GM12891 (cell line): ENCODE results near the gene AGFG1.

Experiments used
- PAX5 ChIP-seq: IDR thresholded peaks from 2 replicates; pipeline ENCODE4 v1.6.1; 2011; ENCODE audit warnings: low read length, moderate library complexity, mild to moderate bottlenecking; ENCODE audit not compliant: insufficient read depth, severe bottlenecking
- POLR2A ChIP-seq: IDR thresholded peaks from 2 replicates; pipeline ENCODE4 v1.6.1; 2011; ENCODE audit warnings: low read depth, low read length, control low read depth
- POLR2AphosphoS5 ChIP-seq: IDR thresholded peaks from 2 replicates; pipeline ENCODE4 v1.6.1; 2011; ENCODE audit warnings: low read depth, low read length, control low read depth
- SPI1 ChIP-seq: IDR thresholded peaks from 2 replicates; pipeline ENCODE4 v1.6.1; 2011; ENCODE audit warnings: low read depth, low read length, control low read depth
- TAF1 ChIP-seq: IDR thresholded peaks from 2 replicates; pipeline ENCODE4 v1.6.1; 2011; ENCODE audit warnings: low read depth, low read length, control low read depth

DNA sequence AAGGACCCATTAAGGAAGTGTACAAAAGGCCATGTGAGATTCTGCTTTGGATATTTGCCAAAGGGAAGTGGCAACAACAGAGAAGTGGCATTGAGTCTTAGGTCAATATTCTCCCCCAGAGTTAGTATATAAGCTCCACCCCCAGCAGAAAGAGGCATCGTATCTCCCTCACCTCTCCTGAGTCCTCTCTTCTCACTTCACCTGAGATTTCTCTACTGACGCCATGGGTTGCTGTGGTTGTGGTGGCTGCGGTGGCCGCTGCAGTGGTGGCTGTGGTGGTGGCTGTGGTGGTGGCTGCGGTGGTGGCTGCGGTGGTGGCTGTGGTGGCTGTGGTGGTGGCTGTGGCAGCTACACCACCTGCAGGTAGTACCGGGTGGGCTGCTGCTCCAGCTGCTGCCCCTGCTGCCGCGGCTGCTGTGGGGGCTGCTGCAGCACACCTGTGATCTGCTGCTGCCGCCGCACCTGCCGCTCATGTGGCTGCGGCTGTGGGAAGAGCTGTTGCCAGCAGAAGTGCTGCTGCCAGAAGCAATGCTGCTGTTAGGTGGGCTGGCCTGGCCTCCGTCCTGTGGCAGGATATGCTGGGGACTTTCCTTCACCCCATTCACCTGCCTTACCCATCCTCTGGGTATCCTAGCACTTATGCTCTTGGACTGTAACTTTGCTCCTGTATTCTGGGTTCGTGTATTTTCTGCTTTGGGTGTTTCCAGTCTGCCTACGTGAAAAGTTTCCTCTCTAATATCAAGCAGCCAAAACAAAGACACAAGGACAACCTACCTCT lies 136.8 kb downstream of the AGFG1 start:
- TF ChIP-seq POLR2A (no peak), POLR2AphosphoS5 (no peak), TAF1 (no peak), PAX5 (no peak), SPI1 (peak; percentile 50)
